PC-3 (cell line): ENCODE measurements around the gene PDP2. TPM values are rescaled to one million over a fixed set of nuclear protein-coding genes. Genes with fewer than 3 reads are reported as not detected.

ENCODE experiments used
- ATAC-seq: fragments of 200-7000 bp; cut with Tn5 transposase; 2 replicates; pipeline ENCODE4 v1.9.1; 2020; ENCODE audit warnings: mild to moderate bottlenecking, moderate library complexity
- BruUV-seq: library from RNA; stranded (reverse); fragments of 400-500 nt; replicated peaks from 2 replicates; lab custom pipeline; 2021; lab: Mats Ljungman, UMichigan
- CTCF ChIA-PET: fragments of 300-600 bp; sonication (Branson Sonifier 250); formaldehyde crosslinking; loops from one replicate; lab custom pipeline; 2022; ENCODE audit warnings: antibody characterized with exemption; lab: Charles Lee
- POLR2A ChIA-PET: fragments of 300-600 bp; sonication (Branson Sonifier 250); formaldehyde crosslinking; loops from one replicate; lab custom pipeline; 2022; ENCODE audit warnings: antibody characterized with exemption; ENCODE audit not compliant: unreplicated experiment; lab: Charles Lee
- DNase-seq: peaks from one replicate; pipeline ENCODE4 v3.0.0-alpha.2; 2015
- H2AFZ ChIP-seq: fragments of 300-600 bp; sonication (generic); 2 replicates; pipeline ENCODE4 v1.6.0; 2016; ENCODE audit warnings: antibody characterized with exemption, low read length
- H3F3A ChIP-seq: fragments of 300-600 bp; sonication (generic); one replicate; pipeline ENCODE4 v1.6.0; 2017; ENCODE audit warnings: antibody characterized with exemption, low read length, control low read depth, mild to moderate bottlenecking; ENCODE audit not compliant: unreplicated experiment
- H3K27ac ChIP-seq: fragments of 300-600 bp; sonication (generic); 2 replicates; pipeline ENCODE4 v1.5.1; 2016; ENCODE audit warnings: mild to moderate bottlenecking, low read length
- H3K27me3 ChIP-seq: fragments of 300-600 bp; sonication (generic); 2 replicates; pipeline ENCODE4 v1.6.1; 2016; ENCODE audit warnings: low read length, mixed read lengths
- H3K36me3 ChIP-seq: fragments of 300-600 bp; sonication (generic); 2 replicates; pipeline ENCODE4 v1.6.1; 2016; ENCODE audit warnings: low read depth, mixed run types, low read length, mixed read lengths
- H3K4me1 ChIP-seq: fragments of 300-600 bp; sonication (generic); 2 replicates; pipeline ENCODE4 v1.5.1; 2016; ENCODE audit warnings: low read length; ENCODE audit not compliant: insufficient read depth
- H3K4me2 ChIP-seq: fragments of 300-600 bp; sonication (generic); 2 replicates; pipeline ENCODE4 v1.6.0; 2016; ENCODE audit warnings: low read length
- H3K4me3 ChIP-seq: fragments of 300-600 bp; sonication (generic); 2 replicates; pipeline ENCODE4 v1.5.1; 2016; ENCODE audit warnings: mild to moderate bottlenecking, low read length, mixed read lengths
- H3K79me2 ChIP-seq: fragments of 300-600 bp; sonication (generic); 2 replicates; pipeline ENCODE4 v1.6.1; 2017; ENCODE audit warnings: low read length, mixed read lengths
- H3K9ac ChIP-seq: fragments of 300-600 bp; sonication (generic); 2 replicates; pipeline ENCODE4 v1.6.0; 2016; ENCODE audit warnings: mild to moderate bottlenecking, low read length
- H3K9me2 ChIP-seq: fragments of 300-600 bp; sonication (generic); replicated peaks from 2 replicates; pipeline ENCODE4 v1.6.1; 2016; ENCODE audit warnings: mixed run types, low read length, mixed read lengths
- H3K9me3 ChIP-seq: fragments of 300-600 bp; sonication (generic); 2 replicates; pipeline ENCODE4 v1.6.1; 2016; ENCODE audit warnings: low read length, mixed read lengths
- H4K20me1 ChIP-seq: fragments of 300-600 bp; sonication (generic); 2 replicates; pipeline ENCODE4 v1.6.1; 2016; ENCODE audit warnings: low read length, mixed read lengths
- CTCF ChIP-seq: fragments of 300-600 bp; sonication (generic); conservative IDR thresholded peaks from 2 replicates; pipeline ENCODE4 v1.5.1; 2017; ENCODE audit warnings: antibody characterized with exemption, low read depth, mild to moderate bottlenecking, low read length
- EZH2 ChIP-seq: fragments of 300-600 bp; sonication (generic); IDR thresholded peaks from one replicate; pipeline ENCODE4 v1.6.1; 2017; ENCODE audit warnings: antibody characterized with exemption, mild to moderate bottlenecking, low read length; ENCODE audit not compliant: unreplicated experiment
- EZH2phosphoT487 ChIP-seq: fragments of 300-600 bp; sonication (generic); IDR thresholded peaks from 2 replicates; pipeline ENCODE4 v1.6.1; 2018; ENCODE audit warnings: mild to moderate bottlenecking, antibody characterized with exemption, low read length, borderline replicate concordance
- intact Hi-C: fragments of 100-400 bp; cut with micrococcal nuclease; formaldehyde crosslinking; loops from 2 replicates; pipeline ENCODE4 v1.9.0; 2023
- total RNA-seq: library from RNA; depleted of rRNA; stranded (reverse); fragments of >200 nt; gene quantifications from 2 replicates; pipeline ENCODE4 v1.2.3, GENCODE V29; 2014

Gene PDP2
- total RNA-seq, 1 experiment from 2014 or later, result 2.8 TPM

GRCh38 chr16:66908762-66909559 lies 28.6 kb downstream of the PDP2 start:
- H2AFZ ChIP-seq, result no peak overlapping the region
- ATAC-seq (no peak), DNase-seq (no peak)
- no peaks in the 10 kb centered on the region for H3K27me3 ChIP-seq
- H3F3A ChIP-seq, result no peaks in the 10 kb centered on the region
- intact Hi-C loops, result no loop called here
- no peak overlapping the region for H3K4me2 ChIP-seq
- no peaks in the 10 kb centered on the region for H3K9me3 ChIP-seq
- H3K27ac ChIP-seq, result no peak overlapping the region
- no peaks in the 10 kb centered on the region for H3K79me2 ChIP-seq
- no peak overlapping the region for H3K9ac ChIP-seq
- H3K36me3 ChIP-seq, result no peaks in the 10 kb centered on the region
- TF ChIP-seq EZH2phosphoT487, result no peak
- TF ChIP-seq CTCF, result no peak
- no peak for TF ChIP-seq EZH2
- no peaks in the 10 kb centered on the region for H3K4me1 ChIP-seq
- H3K4me3 ChIP-seq, result no peak overlapping the region
- POLR2A ChIA-PET, result no interaction called here
- no TSS peak for BruUV-seq
- CTCF ChIA-PET, result interaction anchor here (0.6 kb wide), 1 partner anchor 339 kb away, joined by 3 read pairs; no protein-coding TSS in a partner anchor
- no peaks in the 10 kb centered on the region for H3K9me2 ChIP-seq
- H4K20me1 ChIP-seq, result no peaks in the 10 kb centered on the region

GRCh38 chr16:66910175-66910940 lies 30.0 kb downstream of the PDP2 start:
- BruUV-seq, result no TSS peak
- H3K9me3 ChIP-seq, result no peaks in the 10 kb centered on the region
- H3K27ac ChIP-seq, result no peak overlapping the region
- DNase-seq (no peak), ATAC-seq (no peak)
- H3K4me3 ChIP-seq, result no peak overlapping the region
- intact Hi-C loops, result no loop called here
- TF ChIP-seq EZH2phosphoT487, result no peak
- no peak for TF ChIP-seq CTCF
- no peak for TF ChIP-seq EZH2
- H3K36me3 ChIP-seq, result no peaks in the 10 kb centered on the region
- H2AFZ ChIP-seq, result no peak overlapping the region
- H4K20me1 ChIP-seq, result no peaks in the 10 kb centered on the region
- ChIA-PET POLR2A (no interaction called here), CTCF (interaction anchor here (0.6 kb wide), 1 partner anchor 1883 kb away, joined by 3 read pairs; no protein-coding TSS in a partner anchor)
- no peaks in the 10 kb centered on the region for H3F3A ChIP-seq
- H3K4me1 ChIP-seq, result no peaks in the 10 kb centered on the region
- no peak overlapping the region for H3K9ac ChIP-seq
- H3K27me3 ChIP-seq, result no peaks in the 10 kb centered on the region
- H3K9me2 ChIP-seq, result no peaks in the 10 kb centered on the region
- no peak overlapping the region for H3K4me2 ChIP-seq
- H3K79me2 ChIP-seq, result no peaks in the 10 kb centered on the region

GRCh38 chr16:66911112-66911511 lies 30.8 kb downstream of the PDP2 start:
- Histone ChIP-seq H2AFZ (no peak overlapping the region), H3K9me2 (no peaks in the 10 kb centered on the region), H3K9ac (no peak overlapping the region), H3K79me2 (no peaks in the 10 kb centered on the region), H3K4me1 (no peaks in the 10 kb centered on the region), H3K9me3 (no peaks in the 10 kb centered on the region), H3F3A (no peaks in the 10 kb centered on the region), H3K36me3 (no peaks in the 10 kb centered on the region), H3K4me3 (no peak overlapping the region), H3K4me2 (no peak overlapping the region), H3K27ac (no peak overlapping the region), H3K27me3 (no peaks in the 10 kb centered on the region), H4K20me1 (no peaks in the 10 kb centered on the region)
- CTCF ChIA-PET, result no interaction called here
- ATAC-seq (peak; percentile 37; the same call in 1 of the 2 replicates), DNase-seq (peak; percentile 37)
- TF ChIP-seq EZH2phosphoT487 (no peak), CTCF (no peak), EZH2 (no peak)
- POLR2A ChIA-PET, result no interaction called here
- intact Hi-C loops, result no loop called here
- no TSS peak for BruUV-seq
